ENCODE data around the gene GRB10.
"Not testable (repeated sequence)": the region's sequence is repeated elsewhere in the genome, so short reads cannot be mapped to it uniquely, and the experiment has no call there.

- TF ChIP-seq POLR2AphosphoS5 (IDR thresholded peaks at IDR 0.05); CTCF (IDR thresholded peaks at IDR 0.05); POLR2A (IDR thresholded peaks at IDR 0.05; ENCODE audit: low read depth): not testable (repeated sequence)
These were observed 199.4 kb downstream of the GRB10 start for GRCh38 chr7:50583295-50583694.
